DMS153 treated with DMSO at 0.1 percent for 48 hours (cell line): ENCODE data around the gene PDILT.

Experiments
- DNase-seq: peaks from one replicate; lab custom pipeline; 2025; ENCODE audit not compliant: unreplicated experiment; lab: John Stamatoyannopoulos, UW

The PDILT gene

GRCh38 chr16:20402651-20403050 is 1.9 kb downstream of the PDILT start:
- DNase-seq: no peak

- DNase-seq: no peak
Observed at GRCh38 chr16:20401475-20402016, 3.0 kb downstream of the PDILT start.

GRCh38 chr16:20401066-20401465 is 3.5 kb downstream of the PDILT start:
- DNase-seq: no peak

GRCh38 chr16:20399185-20399584 is 5.4 kb downstream of the PDILT start:
- DNase-seq: no peak

GRCh38 chr16:20398603-20399002 is 5.9 kb downstream of the PDILT start:
- no peak for DNase-seq

- DNase-seq: no peak
Observed at GRCh38 chr16:20397468-20398074, 7.0 kb downstream of the PDILT start.

GRCh38 chr16:20396846-20397467 is 7.6 kb downstream of the PDILT start:
- DNase-seq: no peak

- DNase-seq: no peak
Observed at GRCh38 chr16:20395946-20396345, 8.6 kb downstream of the PDILT start.

- DNase-seq: peak; percentile 7
Observed at GRCh38 chr16:20393801-20394577, 10.5 kb downstream of the PDILT start.

GRCh38 chr16:20391045-20391444 is 13.5 kb downstream of the PDILT start:
- no peak for DNase-seq

GRCh38 chr16:20388854-20389253 is 15.7 kb downstream of the PDILT start:
- DNase-seq: no peak

- no peak for DNase-seq
Observed at GRCh38 chr16:20387978-20388377, 16.6 kb downstream of the PDILT start.

- peak; percentile 41 for DNase-seq
Observed at GRCh38 chr16:20385844-20386832, 18.4 kb downstream of the PDILT start.

GRCh38 chr16:20383106-20384029 is 21.2 kb downstream of the PDILT start:
- peak; percentile 70 for DNase-seq

- no peak for DNase-seq
Observed at GRCh38 chr16:20382202-20382948, 22.2 kb downstream of the PDILT start.

GRCh38 chr16:20380782-20381181 is 23.8 kb downstream of the PDILT start:
- no peak for DNase-seq

- DNase-seq: no peak
Observed at GRCh38 chr16:20377181-20377580, 27.4 kb downstream of the PDILT start.

- no peak for DNase-seq
Observed at GRCh38 chr16:20372701-20373100, 31.8 kb downstream of the PDILT start.

GRCh38 chr16:20369452-20370054 is 35.0 kb downstream of the PDILT start:
- no peak for DNase-seq
